H9 (cell line): ENCODE measurements around the gene HEATR3. TPM values are rescaled to one million over a fixed set of nuclear protein-coding genes. Genes with fewer than 3 reads are reported as not detected.

Experiments
- DNase-seq: peaks from one replicate; pipeline ENCODE4 v3.0.0-alpha.2; 2017
- H2AFZ ChIP-seq: one replicate; pipeline ENCODE4 v1.6.1; 2013; ENCODE audit warnings: mild to moderate bottlenecking, low read length, control low read depth, moderate library complexity
- H2AK5ac ChIP-seq: 2 replicates; pipeline ENCODE4 v1.6.1; 2013; ENCODE audit warnings: low read length, control low read depth, mixed read lengths; ENCODE audit not compliant: insufficient read length
- H2BK120ac ChIP-seq: one replicate; pipeline ENCODE4 v1.6.1; 2013; ENCODE audit warnings: low read depth, mild to moderate bottlenecking, low read length, control low read depth, inconsistent platforms; ENCODE audit not compliant: poor library complexity, severe bottlenecking
- H2BK12ac ChIP-seq: 2 replicates; pipeline ENCODE4 v1.6.1; 2013; ENCODE audit warnings: low read length, control low read depth, mixed read lengths, low read depth; ENCODE audit not compliant: insufficient read length
- H2BK15ac ChIP-seq: 2 replicates; pipeline ENCODE4 v1.6.1; 2013; ENCODE audit warnings: low read depth, low read length, control low read depth
- H2BK20ac ChIP-seq: one replicate; pipeline ENCODE4 v1.6.1; 2013; ENCODE audit warnings: low read depth, mild to moderate bottlenecking, low read length, control low read depth, inconsistent platforms; ENCODE audit not compliant: poor library complexity, severe bottlenecking
- H2BK5ac ChIP-seq: 2 replicates; pipeline ENCODE4 v1.6.1; 2013; ENCODE audit warnings: low read length, control low read depth, mixed read lengths; ENCODE audit not compliant: insufficient read length
- H3K14ac ChIP-seq: 2 replicates; pipeline ENCODE4 v1.6.1; 2013; ENCODE audit warnings: low read length, control low read depth; ENCODE audit not compliant: insufficient read depth
- H3K18ac ChIP-seq: 2 replicates; pipeline ENCODE4 v1.6.1; 2013; ENCODE audit warnings: low read depth, mild to moderate bottlenecking, mixed read lengths, low read length, control low read depth; ENCODE audit not compliant: insufficient read length
- H3K23ac ChIP-seq: 2 replicates; pipeline ENCODE4 v1.6.1; 2013; ENCODE audit warnings: low read length, control low read depth, mixed read lengths, low read depth; ENCODE audit not compliant: insufficient read length
- H3K23me2 ChIP-seq: 2 replicates; pipeline ENCODE4 v1.6.1; 2013; ENCODE audit warnings: low read depth, mild to moderate bottlenecking, mixed read lengths, low read length, control low read depth; ENCODE audit not compliant: insufficient read length, poor library complexity, severe bottlenecking
- H3K27ac ChIP-seq: 2 replicates; pipeline ENCODE4 v1.5.1; 2013; ENCODE audit warnings: low read length, control low read depth, mixed read lengths, low read depth; ENCODE audit not compliant: insufficient read length
- H3K27me3 ChIP-seq: 2 replicates; pipeline ENCODE4 v1.6.1; 2013; ENCODE audit warnings: low read length, control low read depth, inconsistent platforms; ENCODE audit not compliant: insufficient read depth
- H3K4ac ChIP-seq: 2 replicates; pipeline ENCODE4 v1.6.1; 2013; ENCODE audit warnings: low read depth, mild to moderate bottlenecking, control low read depth, inconsistent platforms, low read length, moderate library complexity
- H3K4me1 ChIP-seq: 2 replicates; pipeline ENCODE4 v1.6.1; 2013; ENCODE audit warnings: low read length, control low read depth, inconsistent platforms; ENCODE audit not compliant: insufficient read depth
- H3K4me2 ChIP-seq: 2 replicates; pipeline ENCODE4 v1.6.1; 2013; ENCODE audit warnings: low read length, control low read depth, mixed read lengths; ENCODE audit not compliant: insufficient read length, insufficient read depth
- H3K56ac ChIP-seq: 2 replicates; pipeline ENCODE4 v1.6.1; 2013; ENCODE audit warnings: low read depth, mild to moderate bottlenecking, mixed read lengths, low read length, control low read depth; ENCODE audit not compliant: insufficient read length
- H3K79me1 ChIP-seq: 2 replicates; pipeline ENCODE4 v1.6.1; 2013; ENCODE audit warnings: low read depth, mild to moderate bottlenecking, moderate library complexity, low read length, control low read depth, inconsistent platforms; ENCODE audit not compliant: insufficient read depth, poor library complexity, severe bottlenecking
- H3K79me2 ChIP-seq: 2 replicates; pipeline ENCODE4 v1.6.1; 2013; ENCODE audit warnings: low read length, control low read depth, inconsistent platforms; ENCODE audit not compliant: insufficient read depth
- H3K9ac ChIP-seq: 2 replicates; pipeline ENCODE4 v1.6.1; 2013; ENCODE audit warnings: low read length, control low read depth, mixed read lengths; ENCODE audit not compliant: insufficient read length; ENCODE audit errors: extremely low read depth
- H3K9me3 ChIP-seq: one replicate; pipeline ENCODE4 v1.6.1; 2013; ENCODE audit warnings: low read depth, low read length, inconsistent platforms; ENCODE audit not compliant: control insufficient read depth
- H3T11ph ChIP-seq: one replicate; pipeline ENCODE4 v1.6.1; 2013; ENCODE audit warnings: mild to moderate bottlenecking, low read length, control low read depth, inconsistent platforms
- H4K20me1 ChIP-seq: one replicate; pipeline ENCODE4 v1.6.1; 2013; ENCODE audit not compliant: control insufficient read depth, insufficient read length, insufficient read depth
- H4K5ac ChIP-seq: 2 replicates; pipeline ENCODE4 v1.6.1; 2013; ENCODE audit warnings: low read depth, mild to moderate bottlenecking, mixed read lengths, low read length, control low read depth; ENCODE audit not compliant: insufficient read length
- H4K8ac ChIP-seq: replicated peaks from 2 replicates; pipeline ENCODE4 v1.6.1; 2013; ENCODE audit warnings: low read length, control low read depth, mixed read lengths, low read depth; ENCODE audit not compliant: insufficient read length
- H4K91ac ChIP-seq: 2 replicates; pipeline ENCODE4 v1.6.1; 2013; ENCODE audit warnings: low read depth, mild to moderate bottlenecking, moderate library complexity, mixed read lengths, low read length, control low read depth; ENCODE audit not compliant: insufficient read length
- H3K27ac Mint-ChIP-seq, 3 experiments: 2 replicates in 2 of 3; 3 replicates in 1 of 3; pipeline ENCODE4 v1.8.0; 2020 to 2021; ENCODE audit warnings: mixed read lengths in 3 of 3, mild to moderate bottlenecking in 1 of 3, moderate library complexity in 1 of 3
- H3K27me3 Mint-ChIP-seq: 2 replicates; pipeline ENCODE4 v1.8.0; 2021; ENCODE audit warnings: low read depth, mild to moderate bottlenecking, moderate library complexity, mixed read lengths
- H3K36me3 Mint-ChIP-seq, 3 experiments: 2 replicates in 2 of 3; 3 replicates in 1 of 3; pipeline ENCODE4 v1.8.0; 2020 to 2021; ENCODE audit warnings: low read depth in 3 of 3, mixed read lengths in 3 of 3; ENCODE audit not compliant: insufficient read depth in 1 of 3
- H3K4me1 Mint-ChIP-seq, 2 experiments: 2 replicates each; pipeline ENCODE4 v1.8.0; 2020; ENCODE audit warnings: mixed read lengths in 2 of 2
- H3K4me3 Mint-ChIP-seq, 2 experiments: 2 replicates in 1 of 2; 3 replicates in 1 of 2; pipeline ENCODE4 v1.8.0; 2020 to 2021; ENCODE audit warnings: mild to moderate bottlenecking in 2 of 2, mixed read lengths in 2 of 2, moderate library complexity in 1 of 2
- H3K9me3 Mint-ChIP-seq, 2 experiments: 2 replicates in 1 of 2; 3 replicates in 1 of 2; pipeline ENCODE4 v1.8.0; 2020; ENCODE audit warnings: mild to moderate bottlenecking in 2 of 2, mixed read lengths in 2 of 2, moderate library complexity in 1 of 2
- CTCF ChIP-seq: fragments of 200-600 bp; sonication (generic); conservative IDR thresholded peaks from 3 replicates; pipeline ENCODE4 v1.8.0; 2021; ENCODE audit warnings: antibody characterized with exemption, mild to moderate bottlenecking
- WGBS: extraction: QIAGEN DNeasy Blood & Tissue Kit; methylation state at CpG from one replicate; pipeline ENCODE4 v1.1.7; 2013; ENCODE audit warnings: missing lambda C conversion rate, low lambda C conversion rate, mixed read lengths; ENCODE audit not compliant: insufficient read length; ENCODE audit errors: extremely low coverage; 5-methylcytosine and 5-hydroxymethylcytosine counted together
- total RNA-seq: library from RNA; stranded (reverse); gene quantifications from 2 replicates; pipeline ENCODE4 v1.2.1, GENCODE V29; 2021

Gene HEATR3
- total RNA-seq, 1 experiment from 2014 or later = 26.5 TPM

- Histone ChIP-seq H3K23ac (no peak overlapping the region), H2BK15ac (no peak overlapping the region), H3K9me3 (no peaks in the 10 kb centered on the region), H3K4ac (no peak overlapping the region), H4K8ac (no peak overlapping the region), H2BK5ac (no peak overlapping the region), H4K91ac (no peak overlapping the region), H3K23me2 (no peaks in the 10 kb centered on the region), H4K5ac (no peak overlapping the region), H2AFZ (no peak overlapping the region), H3K27ac (no peak overlapping the region), H2BK12ac (no peak overlapping the region), H2AK5ac (no peak overlapping the region), H3K4me2 (no peak overlapping the region), H2BK120ac (no peak overlapping the region), H3K56ac (no peak overlapping the region), H3K14ac (no peak overlapping the region), H2BK20ac (no peak overlapping the region), H4K20me1 (no peaks in the 10 kb centered on the region), H3K27me3 (no peaks in the 10 kb centered on the region), H3K9ac (no peak overlapping the region), H3K79me1 (no peaks in the 10 kb centered on the region), H3K79me2 (no peaks in the 10 kb centered on the region), H3K18ac (no peak overlapping the region), H3T11ph (no peak overlapping the region), H3K4me1 (no peaks in the 10 kb centered on the region; the same call in 1 of the 2 replicates)
- Mint-ChIP-seq H3K9me3 (no peaks in the 10 kb centered on the region), H3K27me3 (peaks cover 3% of the 10 kb centered on the region; the same call in 1 of the 2 replicates), H3K4me1 (peaks cover 0 to 4% of the 10 kb centered on the region in 2 experiments; a peak in 2 of 4 replicates), H3K36me3 (no peaks in the 10 kb centered on the region), H3K27ac (no peak overlapping the region), H3K4me3 (no peak overlapping the region)
- no peak for TF ChIP-seq CTCF
- DNase-seq = no peak
- no CpG with 5 or more reads among the region's 2 CpGs for WGBS
These were observed 78.4 kb downstream of the HEATR3 start for GRCh38 chr16:50144211-50144610.
